ENCODE results near the gene FABP7.

DNA sequence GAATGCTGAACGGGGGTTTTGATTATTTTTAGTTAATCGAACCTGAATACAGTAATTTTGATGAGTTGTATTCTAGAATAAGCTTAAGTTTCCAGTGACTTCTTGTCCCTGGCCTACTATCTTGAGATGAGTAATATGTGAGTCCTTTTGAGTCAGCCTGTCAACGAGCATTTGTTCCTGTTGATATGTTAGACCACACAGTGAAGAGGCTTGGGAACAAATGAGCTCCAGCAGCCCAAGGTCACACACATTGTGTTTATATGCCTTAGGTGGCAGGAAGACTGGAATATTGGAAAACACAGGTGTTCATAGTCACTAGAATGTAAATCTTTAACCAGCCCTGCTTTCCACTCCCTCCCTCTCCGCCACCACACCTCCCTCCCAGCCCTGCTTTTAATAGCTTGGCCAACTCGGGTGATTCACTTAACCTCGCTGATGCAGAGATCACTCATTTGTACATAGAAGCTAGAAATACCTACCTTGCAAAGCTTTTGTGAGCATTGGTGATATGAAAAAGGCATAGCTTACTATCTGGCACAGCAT is 18.7 kb downstream of the FABP7 start:
- TF ChIP-seq, protein P1, sequence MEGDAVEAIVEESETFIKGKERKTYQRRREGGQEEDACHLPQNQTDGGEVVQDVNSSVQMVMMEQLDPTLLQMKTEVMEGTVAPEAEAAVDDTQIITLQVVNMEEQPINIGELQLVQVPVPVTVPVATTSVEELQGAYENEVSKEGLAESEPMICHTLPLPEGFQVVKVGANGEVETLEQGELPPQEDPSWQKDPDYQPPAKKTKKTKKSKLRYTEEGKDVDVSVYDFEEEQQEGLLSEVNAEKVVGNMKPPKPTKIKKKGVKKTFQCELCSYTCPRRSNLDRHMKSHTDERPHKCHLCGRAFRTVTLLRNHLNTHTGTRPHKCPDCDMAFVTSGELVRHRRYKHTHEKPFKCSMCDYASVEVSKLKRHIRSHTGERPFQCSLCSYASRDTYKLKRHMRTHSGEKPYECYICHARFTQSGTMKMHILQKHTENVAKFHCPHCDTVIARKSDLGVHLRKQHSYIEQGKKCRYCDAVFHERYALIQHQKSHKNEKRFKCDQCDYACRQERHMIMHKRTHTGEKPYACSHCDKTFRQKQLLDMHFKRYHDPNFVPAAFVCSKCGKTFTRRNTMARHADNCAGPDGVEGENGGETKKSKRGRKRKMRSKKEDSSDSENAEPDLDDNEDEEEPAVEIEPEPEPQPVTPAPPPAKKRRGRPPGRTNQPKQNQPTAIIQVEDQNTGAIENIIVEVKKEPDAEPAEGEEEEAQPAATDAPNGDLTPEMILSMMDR (conservative IDR thresholded peaks at IDR 0.05; ENCODE audit: low read depth, low read length): no peak
- no peak for TF ChIP-seq EZH2 (IDR thresholded peaks at IDR 0.05; ENCODE audit: borderline replicate concordance, low read depth, low read length, poor library complexity, severe bottlenecking)
